K562 (cell line): ENCODE data around the gene NMRK2. TPM values are rescaled to one million over a fixed set of nuclear protein-coding genes. Genes with fewer than 3 reads are reported as not detected.
A peak's percentile ranks its signal among the peaks of the same experiment; 100 is the strongest.

Experiments
- CBX1 ChIP-seq: sonication (generic); IDR thresholded peaks from 2 replicates; pipeline ENCODE4 v1.6.1; 2016; ENCODE audit warnings: antibody characterized with exemption, low read depth, mild to moderate bottlenecking
- POLR2A ChIP-seq: fragments of 450-650 bp; conservative IDR thresholded peaks from 2 replicates; pipeline ENCODE4 v1.6.1; 2016
- SMAD3 ChIP-seq: fragments of 450-650 bp; formaldehyde crosslinking; conservative IDR thresholded peaks from 2 replicates; pipeline ENCODE4 v1.4.0; 2020; ENCODE audit warnings: mild to moderate bottlenecking
- SRSF1 ChIP-seq: fragments of 200-400 bp; formaldehyde crosslinking; IDR thresholded peaks from 2 replicates; pipeline ENCODE4 v1.6.1; 2017; ENCODE audit warnings: mild to moderate bottlenecking, low read depth, low read length, moderate library complexity
- TEAD4 ChIP-seq, 2 experiments: sonication (generic) in 1 of 2; formaldehyde crosslinking in 1 of 2; IDR thresholded peaks; 2 replicates each; pipeline versions ENCODE4 v1.6.1 to v1.8.0; 2012 to 2022; ENCODE audit warnings: borderline replicate concordance in 1 of 2, inconsistent platforms in 1 of 2, low read length in 1 of 2, mild to moderate bottlenecking in 1 of 2, missing genetic modification reagents in 1 of 2
- polyA plus RNA-seq, 8 experiments: library from polyadenylated mRNA; depleted of rRNA in 4 of 8; stranded (reverse) in 5 of 8; unstranded in 3 of 8; fragments of >200 nt; fragmentation: Nextera tagmentation in 2 of 8; fragmentation: Illumina TruSeq in 1 of 8; extraction: Ambion mirVana in 2 of 8; extraction: Trizol in 1 of 8; gene quantifications; 2 replicates each; pipeline versions ENCODE4 v1.2.1 to v1.2.3, GENCODE V29; 2011 to 2014; ENCODE audit warnings: inconsistent platforms in 1 of 8, missing spikeins in 1 of 8
- total RNA-seq, 7 experiments: library from RNA; depleted of rRNA in 6 of 7; stranded (reverse); fragments of >200 nt in 6 of 7; fragmentation: Illumina TruSeq in 2 of 7; extraction: Trizol in 2 of 7; gene quantifications; 2 replicates each; pipeline versions ENCODE4 v1.2.1 to v1.2.3, GENCODE V29; 2011 to 2021; ENCODE audit warnings: low replicate concordance in 1 of 7
- TF ChIP-seq, protein P1 (sequence below): fragments of 450-650 bp; IDR thresholded peaks from 2 replicates; pipeline ENCODE4 v1.6.1; 2016; ENCODE audit warnings: antibody characterized with exemption
- TF ChIP-seq, protein P2 (sequence below): sonication (generic); IDR thresholded peaks from 2 replicates; pipeline ENCODE4 v1.6.1; 2016
- TF ChIP-seq, protein P3 (sequence below): fragments of 450-650 bp; IDR thresholded peaks from 2 replicates; pipeline ENCODE4 v1.6.1; 2018; ENCODE audit not compliant: partially characterized antibody
- TF ChIP-seq, protein P4 (sequence below): sonication (generic); formaldehyde crosslinking; IDR thresholded peaks from 2 replicates; pipeline ENCODE4 v1.8.1; 2023; ENCODE audit warnings: mild to moderate bottlenecking, missing genetic modification reagents
- TF ChIP-seq, protein P5 (sequence below): fragments of 150-350 bp; IDR thresholded peaks from 2 replicates; pipeline ENCODE4 v1.6.1; 2014; ENCODE audit warnings: low read depth, mild to moderate bottlenecking, low read length, borderline replicate concordance
- TF ChIP-seq, protein P6 (sequence below): fragments of 250-450 bp; sonication (Bioruptor Pico); IDR thresholded peaks from 2 replicates; pipeline ENCODE4 v1.5.0; 2020; ENCODE audit warnings: mild to moderate bottlenecking, borderline replicate concordance

The NMRK2 gene
- total and polyA plus RNA-seq, 9 of the 15 experiments (the other 6 are each of a cell fraction or from before 2014, with no cell fraction given), result not detected

DNA sequence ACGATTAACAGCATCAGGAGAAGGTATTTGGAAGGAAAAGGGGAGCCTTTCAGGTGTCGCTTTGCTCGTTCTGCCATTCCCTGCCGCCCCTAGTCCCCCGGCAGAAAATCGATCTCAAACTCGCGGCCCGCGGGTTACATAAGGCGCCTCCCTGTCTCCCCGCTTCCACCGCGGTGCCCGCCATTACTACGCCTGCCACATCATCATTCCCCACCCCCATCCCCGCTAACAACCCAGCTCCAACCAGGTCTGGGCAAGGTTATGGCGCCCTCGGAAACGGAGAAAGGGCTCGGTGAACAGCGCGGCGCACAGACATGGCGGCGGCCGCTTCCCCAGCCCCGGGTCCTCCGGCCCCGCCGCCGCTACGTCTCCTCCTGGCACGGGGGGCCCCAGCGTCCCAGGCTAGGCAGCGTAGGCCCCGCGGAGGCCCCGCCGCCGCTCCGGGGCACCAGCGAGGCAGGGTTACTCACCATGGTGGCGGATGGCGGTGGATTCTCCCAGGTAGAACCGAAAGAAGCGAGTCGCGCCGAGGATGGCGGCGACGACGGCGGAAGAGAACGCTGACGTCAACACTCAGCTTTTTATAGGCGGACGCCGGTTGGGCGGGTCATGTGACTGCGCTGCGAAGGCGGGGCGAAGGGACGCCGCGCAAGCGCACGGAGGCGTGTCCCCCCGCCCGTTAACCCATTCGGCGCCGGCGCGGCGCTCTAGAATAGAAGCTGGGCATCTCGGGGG is 52.2 kb downstream of the NMRK2 start, which contains the start of gene EEF2 (continued):
- TF ChIP-seq, protein P1, sequence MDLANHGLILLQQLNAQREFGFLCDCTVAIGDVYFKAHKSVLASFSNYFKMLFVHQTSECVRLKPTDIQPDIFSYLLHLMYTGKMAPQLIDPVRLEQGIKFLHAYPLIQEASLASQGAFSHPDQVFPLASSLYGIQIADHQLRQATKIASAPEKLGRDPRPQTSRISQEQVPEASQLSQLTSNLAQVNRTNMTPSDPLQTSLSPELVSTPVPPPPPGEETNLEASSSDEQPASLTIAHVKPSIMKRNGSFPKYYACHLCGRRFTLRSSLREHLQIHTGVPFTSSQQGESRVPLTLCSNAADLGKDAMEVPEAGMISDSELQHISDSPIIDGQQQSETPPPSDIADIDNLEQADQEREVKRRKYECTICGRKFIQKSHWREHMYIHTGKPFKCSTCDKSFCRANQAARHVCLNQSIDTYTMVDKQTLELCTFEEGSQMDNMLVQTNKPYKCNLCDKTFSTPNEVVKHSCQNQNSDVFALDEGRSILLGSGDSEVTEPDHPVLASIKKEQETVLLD, result peak; percentile 94
- TF ChIP-seq, protein P2, sequence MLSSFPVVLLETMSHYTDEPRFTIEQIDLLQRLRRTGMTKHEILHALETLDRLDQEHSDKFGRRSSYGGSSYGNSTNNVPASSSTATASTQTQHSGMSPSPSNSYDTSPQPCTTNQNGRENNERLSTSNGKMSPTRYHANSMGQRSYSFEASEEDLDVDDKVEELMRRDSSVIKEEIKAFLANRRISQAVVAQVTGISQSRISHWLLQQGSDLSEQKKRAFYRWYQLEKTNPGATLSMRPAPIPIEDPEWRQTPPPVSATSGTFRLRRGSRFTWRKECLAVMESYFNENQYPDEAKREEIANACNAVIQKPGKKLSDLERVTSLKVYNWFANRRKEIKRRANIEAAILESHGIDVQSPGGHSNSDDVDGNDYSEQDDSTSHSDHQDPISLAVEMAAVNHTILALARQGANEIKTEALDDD, result no peak
- no peak for TF ChIP-seq TEAD4 (IDR thresholded peaks at IDR 0.05; ENCODE audit: low read length)
- no peak for TF ChIP-seq TEAD4 (CRISPR knock-in tag; IDR thresholded peaks at IDR 0.05; ENCODE audit: borderline replicate concordance)
- peak; percentile 100 for TF ChIP-seq POLR2A
- no peak for TF ChIP-seq SRSF1
- peak; percentile 97 for TF ChIP-seq CBX1
- TF ChIP-seq, protein P3, sequence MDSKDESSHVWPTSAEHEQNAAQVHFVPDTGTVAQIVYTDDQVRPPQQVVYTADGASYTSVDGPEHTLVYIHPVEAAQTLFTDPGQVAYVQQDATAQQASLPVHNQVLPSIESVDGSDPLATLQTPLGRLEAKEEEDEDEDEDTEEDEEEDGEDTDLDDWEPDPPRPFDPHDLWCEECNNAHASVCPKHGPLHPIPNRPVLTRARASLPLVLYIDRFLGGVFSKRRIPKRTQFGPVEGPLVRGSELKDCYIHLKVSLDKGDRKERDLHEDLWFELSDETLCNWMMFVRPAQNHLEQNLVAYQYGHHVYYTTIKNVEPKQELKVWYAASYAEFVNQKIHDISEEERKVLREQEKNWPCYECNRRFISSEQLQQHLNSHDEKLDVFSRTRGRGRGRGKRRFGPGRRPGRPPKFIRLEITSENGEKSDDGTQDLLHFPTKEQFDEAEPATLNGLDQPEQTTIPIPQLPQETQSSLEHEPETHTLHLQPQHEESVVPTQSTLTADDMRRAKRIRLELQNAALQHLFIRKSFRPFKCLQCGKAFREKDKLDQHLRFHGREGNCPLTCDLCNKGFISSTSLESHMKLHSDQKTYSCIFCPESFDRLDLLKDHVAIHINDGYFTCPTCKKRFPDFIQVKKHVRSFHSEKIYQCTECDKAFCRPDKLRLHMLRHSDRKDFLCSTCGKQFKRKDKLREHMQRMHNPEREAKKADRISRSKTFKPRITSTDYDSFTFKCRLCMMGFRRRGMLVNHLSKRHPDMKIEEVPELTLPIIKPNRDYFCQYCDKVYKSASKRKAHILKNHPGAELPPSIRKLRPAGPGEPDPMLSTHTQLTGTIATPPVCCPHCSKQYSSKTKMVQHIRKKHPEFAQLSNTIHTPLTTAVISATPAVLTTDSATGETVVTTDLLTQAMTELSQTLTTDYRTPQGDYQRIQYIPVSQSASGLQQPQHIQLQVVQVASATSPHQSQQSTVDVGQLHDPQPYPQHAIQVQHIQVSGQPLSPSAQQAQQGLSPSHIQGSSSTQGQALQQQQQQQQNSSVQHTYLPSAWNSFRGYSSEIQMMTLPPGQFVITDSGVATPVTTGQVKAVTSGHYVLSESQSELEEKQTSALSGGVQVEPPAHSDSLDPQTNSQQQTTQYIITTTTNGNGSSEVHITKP, result peak; percentile 31
- TF ChIP-seq, protein P4, sequence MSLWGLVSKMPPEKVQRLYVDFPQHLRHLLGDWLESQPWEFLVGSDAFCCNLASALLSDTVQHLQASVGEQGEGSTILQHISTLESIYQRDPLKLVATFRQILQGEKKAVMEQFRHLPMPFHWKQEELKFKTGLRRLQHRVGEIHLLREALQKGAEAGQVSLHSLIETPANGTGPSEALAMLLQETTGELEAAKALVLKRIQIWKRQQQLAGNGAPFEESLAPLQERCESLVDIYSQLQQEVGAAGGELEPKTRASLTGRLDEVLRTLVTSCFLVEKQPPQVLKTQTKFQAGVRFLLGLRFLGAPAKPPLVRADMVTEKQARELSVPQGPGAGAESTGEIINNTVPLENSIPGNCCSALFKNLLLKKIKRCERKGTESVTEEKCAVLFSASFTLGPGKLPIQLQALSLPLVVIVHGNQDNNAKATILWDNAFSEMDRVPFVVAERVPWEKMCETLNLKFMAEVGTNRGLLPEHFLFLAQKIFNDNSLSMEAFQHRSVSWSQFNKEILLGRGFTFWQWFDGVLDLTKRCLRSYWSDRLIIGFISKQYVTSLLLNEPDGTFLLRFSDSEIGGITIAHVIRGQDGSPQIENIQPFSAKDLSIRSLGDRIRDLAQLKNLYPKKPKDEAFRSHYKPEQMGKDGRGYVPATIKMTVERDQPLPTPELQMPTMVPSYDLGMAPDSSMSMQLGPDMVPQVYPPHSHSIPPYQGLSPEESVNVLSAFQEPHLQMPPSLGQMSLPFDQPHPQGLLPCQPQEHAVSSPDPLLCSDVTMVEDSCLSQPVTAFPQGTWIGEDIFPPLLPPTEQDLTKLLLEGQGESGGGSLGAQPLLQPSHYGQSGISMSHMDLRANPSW (CRISPR knock-in tag), result peak; percentile 35; the same call in 1 of the 2 replicates
- TF ChIP-seq, protein P5, sequence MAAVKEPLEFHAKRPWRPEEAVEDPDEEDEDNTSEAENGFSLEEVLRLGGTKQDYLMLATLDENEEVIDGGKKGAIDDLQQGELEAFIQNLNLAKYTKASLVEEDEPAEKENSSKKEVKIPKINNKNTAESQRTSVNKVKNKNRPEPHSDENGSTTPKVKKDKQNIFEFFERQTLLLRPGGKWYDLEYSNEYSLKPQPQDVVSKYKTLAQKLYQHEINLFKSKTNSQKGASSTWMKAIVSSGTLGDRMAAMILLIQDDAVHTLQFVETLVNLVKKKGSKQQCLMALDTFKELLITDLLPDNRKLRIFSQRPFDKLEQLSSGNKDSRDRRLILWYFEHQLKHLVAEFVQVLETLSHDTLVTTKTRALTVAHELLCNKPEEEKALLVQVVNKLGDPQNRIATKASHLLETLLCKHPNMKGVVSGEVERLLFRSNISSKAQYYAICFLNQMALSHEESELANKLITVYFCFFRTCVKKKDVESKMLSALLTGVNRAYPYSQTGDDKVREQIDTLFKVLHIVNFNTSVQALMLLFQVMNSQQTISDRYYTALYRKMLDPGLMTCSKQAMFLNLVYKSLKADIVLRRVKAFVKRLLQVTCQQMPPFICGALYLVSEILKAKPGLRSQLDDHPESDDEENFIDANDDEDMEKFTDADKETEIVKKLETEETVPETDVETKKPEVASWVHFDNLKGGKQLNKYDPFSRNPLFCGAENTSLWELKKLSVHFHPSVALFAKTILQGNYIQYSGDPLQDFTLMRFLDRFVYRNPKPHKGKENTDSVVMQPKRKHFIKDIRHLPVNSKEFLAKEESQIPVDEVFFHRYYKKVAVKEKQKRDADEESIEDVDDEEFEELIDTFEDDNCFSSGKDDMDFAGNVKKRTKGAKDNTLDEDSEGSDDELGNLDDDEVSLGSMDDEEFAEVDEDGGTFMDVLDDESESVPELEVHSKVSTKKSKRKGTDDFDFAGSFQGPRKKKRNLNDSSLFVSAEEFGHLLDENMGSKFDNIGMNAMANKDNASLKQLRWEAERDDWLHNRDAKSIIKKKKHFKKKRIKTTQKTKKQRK, result no peak
- TF ChIP-seq, protein P6, sequence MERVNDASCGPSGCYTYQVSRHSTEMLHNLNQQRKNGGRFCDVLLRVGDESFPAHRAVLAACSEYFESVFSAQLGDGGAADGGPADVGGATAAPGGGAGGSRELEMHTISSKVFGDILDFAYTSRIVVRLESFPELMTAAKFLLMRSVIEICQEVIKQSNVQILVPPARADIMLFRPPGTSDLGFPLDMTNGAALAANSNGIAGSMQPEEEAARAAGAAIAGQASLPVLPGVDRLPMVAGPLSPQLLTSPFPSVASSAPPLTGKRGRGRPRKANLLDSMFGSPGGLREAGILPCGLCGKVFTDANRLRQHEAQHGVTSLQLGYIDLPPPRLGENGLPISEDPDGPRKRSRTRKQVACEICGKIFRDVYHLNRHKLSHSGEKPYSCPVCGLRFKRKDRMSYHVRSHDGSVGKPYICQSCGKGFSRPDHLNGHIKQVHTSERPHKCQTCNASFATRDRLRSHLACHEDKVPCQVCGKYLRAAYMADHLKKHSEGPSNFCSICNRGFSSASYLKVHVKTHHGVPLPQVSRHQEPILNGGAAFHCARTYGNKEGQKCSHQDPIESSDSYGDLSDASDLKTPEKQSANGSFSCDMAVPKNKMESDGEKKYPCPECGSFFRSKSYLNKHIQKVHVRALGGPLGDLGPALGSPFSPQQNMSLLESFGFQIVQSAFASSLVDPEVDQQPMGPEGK (CRISPR knock-in tag), result no peak
- no peak for TF ChIP-seq SMAD3
